Activated CD8-positive, alpha-beta memory T cell treated with anti-CD3 and anti-CD28 coated beads for 48 hours (primary cell): ENCODE results near the gene ADM2.
"Not testable (repeated sequence)": the region's sequence is repeated elsewhere in the genome, so short reads cannot be mapped to it uniquely, and the experiment has no call there.

Source experiments
- DNase-seq, 3 experiments: peaks; one replicate each; pipeline ENCODE4 v3.0.0-alpha.2; 2020; ENCODE audit warnings: low read depth in 2 of 3, low spot score in 2 of 3

The ADM2 gene

DNA sequence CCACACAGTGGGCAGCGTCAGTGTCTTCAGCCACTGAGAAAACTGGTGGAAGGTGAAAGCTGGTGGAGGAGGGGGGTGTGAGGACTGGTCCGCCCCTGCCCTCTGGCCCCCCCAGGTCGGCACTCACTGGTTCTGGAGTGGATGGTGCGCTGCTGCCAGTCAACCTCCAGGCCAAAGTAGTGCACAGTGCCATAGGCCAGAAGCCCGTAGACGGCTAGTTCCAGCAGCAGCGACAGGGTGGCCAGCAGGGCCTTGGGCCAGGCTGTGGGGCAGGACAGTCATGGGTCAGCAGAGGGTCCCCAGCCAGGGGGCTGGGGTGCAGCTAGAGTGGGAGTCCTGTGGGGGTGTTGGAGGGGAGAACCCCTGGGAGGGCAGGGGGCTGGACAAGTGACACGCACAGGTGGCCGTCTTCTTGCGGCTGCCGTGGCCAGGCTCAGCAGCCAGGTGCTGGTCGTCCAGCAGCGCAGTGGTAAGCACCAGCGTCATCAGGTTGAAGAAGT is 24.0 kb downstream of the ADM2 start:
- no peak for DNase-seq

DNA sequence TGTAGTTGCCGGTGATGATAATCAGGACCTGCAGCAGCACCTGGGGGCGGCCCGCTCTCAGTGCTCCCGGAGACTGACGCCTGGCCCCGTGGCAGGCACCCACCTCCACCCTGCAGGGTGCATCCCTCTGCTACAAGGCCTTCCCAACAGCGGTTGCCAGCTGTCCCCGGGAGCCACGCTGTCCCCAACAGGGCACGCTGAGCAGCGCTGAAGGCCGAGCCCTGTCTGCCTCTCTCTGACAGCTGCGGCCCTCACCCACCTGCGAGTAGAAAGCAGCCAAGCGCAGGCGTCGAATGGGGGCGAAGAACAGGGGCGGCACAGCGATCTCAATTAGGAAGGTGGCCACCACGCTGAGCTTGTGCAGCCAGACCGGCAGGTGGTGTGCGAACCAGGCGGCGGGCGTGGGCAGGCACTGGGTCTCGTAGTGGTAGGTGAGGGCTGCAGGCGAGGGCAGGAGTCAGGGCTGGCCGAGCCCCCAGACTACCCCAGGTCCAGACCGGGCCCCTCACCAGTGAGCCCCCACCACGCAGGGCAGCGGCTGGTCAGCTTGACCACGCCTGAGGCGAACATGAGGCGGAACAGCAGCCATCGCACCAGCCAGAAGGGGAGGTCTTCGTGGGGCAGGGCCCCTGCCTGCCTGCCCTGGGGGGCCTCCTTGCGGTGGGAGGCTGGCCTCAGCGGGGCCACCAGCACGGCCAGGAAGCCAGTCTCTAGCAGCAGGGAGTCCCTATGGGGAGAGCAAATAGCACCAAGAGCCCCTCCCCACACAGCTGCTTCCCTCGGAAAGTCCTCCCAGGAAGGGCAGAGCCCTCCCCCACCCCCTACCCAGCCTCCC is 24.6 kb downstream of the ADM2 start:
- no peak for DNase-seq

DNA sequence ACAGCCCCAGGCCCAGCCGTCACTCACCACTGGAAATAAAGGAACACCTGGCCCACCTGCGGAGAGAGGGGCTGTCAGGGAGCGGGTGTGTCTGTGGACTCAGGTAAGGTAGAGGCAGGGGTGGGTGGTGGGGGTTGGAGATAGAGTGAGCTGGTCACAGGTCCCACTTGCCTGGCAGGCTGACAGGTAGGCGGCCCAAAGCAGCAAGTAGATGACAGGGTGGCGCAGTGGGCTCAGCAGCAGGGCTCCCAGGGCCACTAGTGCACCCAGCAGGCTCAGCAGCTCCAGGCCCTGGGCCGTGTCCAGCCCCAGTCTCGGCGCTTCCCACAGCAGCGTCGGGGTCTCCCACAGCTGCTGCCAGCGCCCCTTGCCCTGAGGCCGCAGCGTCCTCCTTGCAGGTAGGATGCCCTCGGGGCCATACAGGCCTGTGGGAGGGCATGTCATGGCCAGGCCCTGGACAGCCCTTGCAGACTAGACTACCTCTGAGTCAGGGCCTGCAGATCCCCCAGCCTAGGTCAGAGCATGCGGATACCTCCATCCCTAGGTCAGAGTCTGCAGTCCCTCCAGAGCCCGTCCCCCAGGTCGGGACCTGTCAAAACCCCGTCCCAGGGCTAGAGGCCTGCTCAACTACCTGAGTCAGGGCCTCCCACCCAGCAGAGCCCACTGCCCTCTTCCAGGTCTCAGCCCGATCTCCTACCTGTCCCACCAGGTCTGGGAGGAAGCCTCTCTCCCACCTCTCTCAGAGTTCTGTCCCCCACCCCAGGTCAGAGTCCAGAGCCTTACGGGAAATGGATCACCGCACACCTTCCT is 25.5 kb downstream of the ADM2 start:
- no peak for DNase-seq

DNA sequence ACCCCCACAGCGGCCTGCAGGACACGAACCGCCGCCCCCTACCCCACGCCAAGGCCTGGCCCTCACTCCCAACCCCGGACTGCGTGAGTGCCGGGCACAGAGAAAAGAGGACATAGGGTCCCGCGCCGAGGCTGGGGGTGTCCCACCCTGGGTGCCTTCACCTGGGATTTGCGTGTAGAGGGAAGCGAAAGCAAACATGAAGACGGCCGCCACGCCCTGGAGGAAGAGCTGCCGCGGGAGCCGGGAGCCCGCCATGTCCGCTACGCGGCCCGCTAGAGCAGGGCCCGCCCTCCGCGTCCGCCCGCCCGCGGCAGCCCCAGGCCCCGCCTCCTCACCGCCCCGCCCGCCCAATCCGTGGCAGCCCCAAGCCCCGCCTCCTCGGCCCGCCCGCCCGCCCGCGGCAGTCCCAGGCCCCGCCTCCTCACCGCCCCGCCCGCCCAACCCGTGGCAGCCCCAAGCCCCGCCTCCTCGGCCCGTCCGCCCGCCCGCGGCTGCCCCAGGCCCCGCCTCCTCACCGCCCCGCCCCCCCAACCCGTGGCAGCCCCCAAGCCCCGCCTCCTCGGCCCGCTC is 26.2 kb downstream of the ADM2 start, which contains the start of gene LMF2:
Gene LMF2 (minus strand): TSS at position 282 of the 570 bp plus-strand sequence. CDS start 27 bp downstream, at position 255.
- peak; percentile 82 to 92 (median 86) for DNase-seq

DNA sequence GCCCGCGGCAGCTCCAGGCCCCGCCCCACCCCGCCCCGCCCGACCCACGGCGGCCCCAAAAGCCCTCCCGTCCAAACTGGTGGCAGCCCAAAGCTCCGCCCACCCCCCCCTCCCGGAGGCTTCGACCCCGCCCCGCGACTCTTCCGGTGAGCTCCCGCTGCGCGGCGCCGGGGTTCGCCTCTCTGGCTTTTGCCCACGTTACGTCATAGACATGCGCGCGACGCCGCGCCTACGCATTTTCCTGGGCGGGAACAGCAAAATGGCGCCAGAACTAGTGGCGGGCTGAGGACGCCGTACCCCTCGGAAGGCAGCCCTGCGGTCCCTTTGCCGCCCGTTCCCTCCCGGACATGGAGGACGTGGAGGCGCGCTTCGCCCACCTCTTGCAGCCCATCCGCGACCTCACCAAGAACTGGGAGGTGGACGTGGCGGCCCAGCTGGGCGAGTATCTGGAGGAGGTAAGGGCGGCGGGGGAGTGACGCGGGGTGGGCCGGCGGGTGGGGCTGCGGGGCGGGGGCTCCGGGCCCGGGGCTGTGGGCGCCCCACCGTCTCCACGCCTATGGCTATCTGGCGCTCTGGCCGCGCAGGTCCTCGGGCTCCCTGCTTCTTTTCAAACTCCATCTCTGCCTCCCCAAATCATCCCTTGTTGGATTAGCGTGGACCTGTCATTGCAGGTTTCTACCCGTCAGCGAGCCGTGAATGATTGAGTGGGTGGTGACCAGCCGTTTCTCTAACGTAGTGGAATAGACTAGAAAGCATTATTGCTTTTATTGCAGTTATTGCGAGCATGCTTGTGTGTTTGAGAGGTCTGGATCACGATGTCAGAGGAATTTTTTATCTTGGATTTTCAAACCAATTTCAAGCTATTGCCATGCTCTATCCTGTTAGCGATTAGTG is 26.9 kb downstream of the ADM2 start, which contains the start of gene NCAPH2:
Gene NCAPH2 (plus strand): TSS at position 234 of the 894 bp plus-strand sequence. CDS start 114 bp downstream, at position 348.
- peak; percentile 98 to 99 (median 99) for DNase-seq

DNA sequence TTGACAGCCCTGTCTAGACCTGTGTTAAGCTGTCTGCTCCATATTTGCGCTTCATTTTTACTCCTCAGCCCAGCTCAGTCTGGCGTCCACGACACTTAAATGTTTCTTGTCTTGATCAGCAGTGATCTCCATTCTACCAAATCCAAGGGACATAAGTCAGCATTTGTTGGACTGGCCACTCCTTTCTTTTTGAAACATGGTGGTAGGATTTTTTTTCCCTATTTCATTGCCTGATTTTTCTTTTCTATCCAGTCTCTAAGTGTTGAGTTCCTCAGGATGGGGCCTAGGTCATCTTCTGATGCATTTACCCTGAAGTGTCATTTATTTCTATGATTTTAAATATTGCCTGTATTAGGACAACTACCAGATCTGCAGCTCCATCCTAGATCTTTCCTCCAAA is 27.6 kb downstream of the ADM2 start:
- no peak for DNase-seq

DNA sequence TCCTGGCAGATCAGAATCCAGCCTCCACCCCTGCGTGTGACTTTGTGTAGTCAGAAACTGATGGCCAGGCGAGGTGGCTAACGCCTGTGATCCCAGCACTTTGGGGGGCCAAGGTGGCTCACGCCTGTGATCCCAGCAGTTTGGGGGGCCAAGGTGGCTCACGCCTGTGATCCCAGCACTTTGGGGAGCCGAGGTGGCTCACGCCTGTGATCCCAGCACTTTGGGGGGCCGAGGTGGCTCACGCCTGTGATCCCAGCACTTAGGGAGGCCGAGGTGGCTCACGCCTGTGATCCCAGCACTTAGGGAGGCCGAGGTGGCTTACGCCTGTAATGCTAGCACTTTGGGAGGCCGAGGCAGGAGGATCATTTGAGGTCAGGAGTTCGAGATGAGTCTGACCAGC is 31.8 kb downstream of the ADM2 start:
- no peak for DNase-seq

DNA sequence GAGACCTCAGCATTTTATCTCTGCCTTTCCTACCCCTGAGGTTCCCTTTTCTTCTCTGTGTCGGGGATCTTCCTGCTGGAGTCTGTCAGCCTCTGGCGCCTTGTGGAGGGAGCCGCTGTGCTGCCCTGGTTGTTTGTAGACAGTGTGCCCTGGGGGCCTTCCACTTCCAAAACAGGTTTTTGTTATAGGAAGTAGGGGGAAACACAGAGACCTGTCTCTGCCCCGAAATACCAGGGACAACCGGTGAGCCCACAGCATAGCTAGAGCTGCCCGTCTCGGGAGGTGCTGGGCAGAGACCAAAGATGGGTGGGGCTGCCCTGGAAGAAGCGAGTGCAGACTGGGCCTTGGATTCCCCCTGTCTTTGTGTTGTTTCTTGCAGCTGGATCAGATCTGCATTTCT is 34.7 kb downstream of the ADM2 start:
- no peak for DNase-seq

DNA sequence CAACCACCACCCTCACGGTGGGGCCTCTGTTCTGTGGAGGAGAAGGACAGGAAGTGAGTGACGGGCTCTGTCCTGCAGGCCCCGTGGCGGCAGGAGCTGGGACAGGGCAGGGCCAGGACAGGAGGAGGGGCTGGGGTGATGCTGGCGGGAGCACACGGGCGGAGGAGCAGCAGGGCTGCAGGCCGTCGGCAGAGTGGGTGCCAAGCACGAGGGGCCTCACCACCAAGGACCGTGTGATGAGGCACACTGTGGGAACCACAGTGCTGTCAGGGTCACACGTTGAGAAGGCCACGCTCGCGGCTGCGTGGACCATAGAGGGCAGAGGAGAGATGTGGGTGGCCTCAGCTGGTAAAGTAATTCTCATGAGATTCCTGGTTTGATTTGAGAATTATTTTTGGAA is 35.5 kb downstream of the ADM2 start:
- no peak for DNase-seq

DNA sequence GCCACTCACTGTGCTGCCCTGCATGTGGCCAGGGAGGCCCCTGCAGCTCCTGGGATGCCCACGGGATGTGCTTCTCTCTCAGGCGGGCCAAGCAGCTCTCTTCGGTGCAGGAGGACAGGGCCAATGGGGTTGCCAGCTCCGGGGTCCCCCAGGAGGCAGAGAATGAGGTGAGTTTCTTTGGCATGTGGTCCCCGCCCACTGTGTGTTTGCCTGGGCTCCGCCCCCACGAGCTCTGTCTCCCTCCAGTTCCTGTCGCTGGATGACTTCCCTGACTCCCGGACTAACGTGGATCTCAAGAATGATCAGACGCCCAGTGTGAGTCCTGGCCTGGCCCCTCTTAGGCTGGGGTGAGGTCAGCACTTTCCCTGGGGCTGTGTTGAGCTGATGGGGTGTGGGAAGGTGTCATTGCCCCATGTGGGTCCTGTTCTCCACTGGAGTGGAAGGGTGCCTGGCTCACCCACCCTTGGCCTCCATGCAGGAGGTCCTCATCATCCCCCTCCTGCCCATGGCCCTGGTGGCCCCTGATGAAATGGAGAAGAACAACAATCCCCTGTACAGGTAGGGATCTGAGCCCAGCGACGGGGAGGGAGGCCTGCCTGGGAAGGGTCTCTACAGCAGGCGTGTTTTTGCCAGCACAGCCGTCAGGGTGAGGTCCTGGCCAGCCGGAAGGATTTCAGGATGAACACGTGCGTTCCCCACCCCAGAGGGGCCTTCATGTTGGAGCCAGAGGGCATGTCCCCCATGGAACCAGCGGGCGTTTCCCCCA is 36.3 kb downstream of the ADM2 start:
- no peak for DNase-seq

DNA sequence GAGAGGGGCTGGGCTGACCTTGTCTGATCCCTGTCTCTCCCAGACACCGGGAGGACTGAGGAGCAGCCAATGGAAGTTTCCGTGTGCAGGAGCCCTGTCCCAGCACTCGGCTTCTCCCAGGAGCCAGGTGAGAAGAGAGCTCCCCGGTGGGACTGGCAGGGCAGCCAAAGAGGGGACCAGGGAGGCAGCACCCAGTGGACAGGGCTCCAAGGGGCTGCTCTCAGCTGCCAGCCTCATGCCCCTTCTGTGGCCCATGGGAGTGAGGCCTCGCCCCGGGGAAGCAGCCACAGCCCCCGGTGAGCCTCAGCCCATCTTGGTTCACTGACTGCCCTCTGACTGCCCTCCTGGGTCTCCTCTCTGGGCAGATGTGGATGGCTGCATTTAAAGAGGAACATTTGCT is 37.3 kb downstream of the ADM2 start:
- DNase-seq, result no peak

DNA sequence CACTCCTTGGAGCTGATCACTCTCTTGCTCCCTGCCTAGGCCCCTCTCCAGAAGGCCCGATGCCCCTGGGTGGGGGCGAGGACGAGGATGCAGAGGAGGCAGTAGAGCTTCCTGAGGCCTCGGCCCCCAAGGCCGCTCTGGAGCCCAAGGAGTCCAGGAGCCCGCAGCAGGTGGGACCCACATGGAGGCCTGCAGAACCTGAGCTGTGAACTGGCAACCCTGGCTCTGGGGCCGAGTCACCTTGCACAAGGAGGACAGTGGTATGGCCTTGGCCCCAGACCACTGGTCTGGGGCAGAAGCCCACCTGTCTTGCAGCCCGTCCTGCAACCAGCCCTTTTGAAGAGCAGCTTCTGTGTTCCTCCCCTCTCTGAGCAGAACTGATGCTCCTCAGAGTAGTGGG is 37.8 kb downstream of the ADM2 start:
- DNase-seq, result no peak

DNA sequence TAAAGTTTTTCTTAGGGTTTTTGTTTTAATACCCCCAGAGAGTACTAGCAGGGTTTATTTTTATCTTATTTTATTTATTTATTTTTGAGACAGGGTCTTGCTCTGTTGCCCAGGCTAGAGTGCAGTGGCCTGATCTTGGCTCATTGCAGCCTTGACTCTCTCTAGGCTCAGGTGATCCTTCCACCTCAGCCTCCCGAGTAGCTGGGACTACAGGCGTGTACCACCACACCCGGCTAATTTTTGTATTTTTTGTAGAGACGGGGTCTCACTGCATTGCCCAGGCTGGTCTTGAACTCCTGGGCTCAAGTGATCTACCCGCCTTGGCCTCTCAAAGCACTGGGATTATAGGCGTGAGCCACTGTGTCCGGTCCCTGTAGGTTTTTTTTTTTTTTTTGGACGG is 38.8 kb downstream of the ADM2 start:
- not testable (repeated sequence) for DNase-seq

DNA sequence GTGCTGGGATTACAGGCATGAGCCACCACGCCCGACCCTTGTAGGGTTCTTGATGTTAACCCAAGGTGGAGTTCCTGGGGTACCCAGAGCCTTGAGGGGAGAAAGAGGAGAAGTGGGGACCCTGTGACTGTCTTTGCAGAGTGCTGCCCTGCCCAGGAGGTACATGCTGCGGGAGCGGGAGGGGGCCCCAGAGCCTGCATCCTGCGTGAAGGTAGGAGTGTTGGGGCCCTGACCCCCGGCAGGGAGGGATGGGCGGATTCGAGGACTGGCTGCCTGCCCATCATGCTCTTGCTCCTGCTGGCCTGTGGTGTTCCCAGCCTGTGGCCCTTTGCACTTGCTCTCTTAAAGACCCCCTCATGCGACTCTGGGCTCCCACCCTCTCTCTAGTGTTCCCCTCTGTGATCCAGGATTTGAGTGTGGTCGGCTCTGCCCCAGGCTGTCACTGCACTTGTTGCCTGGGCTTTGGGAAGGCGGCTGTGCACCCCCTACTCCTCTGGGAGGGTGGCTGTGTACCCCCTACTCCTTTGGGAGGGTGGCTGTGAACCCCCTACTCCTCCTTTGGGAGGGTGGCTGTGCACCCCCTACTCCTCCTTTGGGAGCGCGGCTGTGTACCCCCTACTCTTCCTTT is 39.6 kb downstream of the ADM2 start:
- no peak for DNase-seq

DNA sequence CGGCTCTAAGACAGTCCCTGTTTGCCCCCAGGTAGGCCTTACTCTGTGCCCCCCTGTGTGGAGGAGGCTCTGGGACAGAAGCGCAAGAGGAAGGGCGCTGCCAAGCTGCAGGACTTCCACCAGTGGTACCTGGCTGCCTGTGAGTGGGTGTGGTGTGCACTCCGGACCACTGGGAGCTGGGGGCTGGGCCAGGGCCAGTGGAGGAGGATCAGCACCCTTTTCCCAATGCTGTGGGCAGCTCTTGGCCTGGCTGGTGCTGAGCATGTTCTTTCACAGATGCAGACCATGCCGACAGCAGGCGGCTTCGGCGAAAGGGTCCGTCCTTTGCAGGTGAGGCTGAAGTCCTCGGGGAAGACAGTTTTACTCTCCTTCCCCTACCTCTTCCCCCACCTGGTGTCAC is 40.4 kb downstream of the ADM2 start:
- DNase-seq, result no peak

DNA sequence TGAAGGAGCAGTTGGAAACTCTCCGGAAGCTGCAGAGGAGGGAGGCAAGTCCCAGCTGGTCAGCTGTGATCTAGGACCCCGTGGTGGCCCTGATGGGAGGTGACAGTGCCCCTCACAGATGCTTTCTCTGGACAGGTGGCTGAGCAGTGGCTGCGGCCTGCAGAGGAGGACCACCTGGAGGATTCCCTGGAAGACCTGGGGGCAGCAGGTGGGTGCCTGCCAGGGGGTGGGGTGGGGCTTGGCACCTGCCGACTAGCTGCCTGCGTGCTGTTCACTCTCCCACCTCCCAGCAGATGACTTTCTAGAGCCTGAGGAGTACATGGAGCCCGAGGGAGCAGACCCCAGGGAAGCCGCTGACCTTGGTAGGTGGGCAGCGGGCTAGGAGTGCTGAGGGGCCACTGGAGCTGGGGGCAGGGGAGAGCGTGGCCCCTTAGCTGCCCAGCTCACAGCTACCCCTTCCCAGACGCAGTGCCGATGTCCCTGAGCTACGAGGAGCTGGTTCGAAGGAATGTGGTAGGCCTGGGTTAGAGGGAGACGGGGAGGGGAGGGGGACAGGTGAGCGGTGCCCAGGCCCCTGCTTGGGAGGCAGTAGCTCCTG is 41.0 kb downstream of the ADM2 start:
- DNase-seq, result no peak

DNA sequence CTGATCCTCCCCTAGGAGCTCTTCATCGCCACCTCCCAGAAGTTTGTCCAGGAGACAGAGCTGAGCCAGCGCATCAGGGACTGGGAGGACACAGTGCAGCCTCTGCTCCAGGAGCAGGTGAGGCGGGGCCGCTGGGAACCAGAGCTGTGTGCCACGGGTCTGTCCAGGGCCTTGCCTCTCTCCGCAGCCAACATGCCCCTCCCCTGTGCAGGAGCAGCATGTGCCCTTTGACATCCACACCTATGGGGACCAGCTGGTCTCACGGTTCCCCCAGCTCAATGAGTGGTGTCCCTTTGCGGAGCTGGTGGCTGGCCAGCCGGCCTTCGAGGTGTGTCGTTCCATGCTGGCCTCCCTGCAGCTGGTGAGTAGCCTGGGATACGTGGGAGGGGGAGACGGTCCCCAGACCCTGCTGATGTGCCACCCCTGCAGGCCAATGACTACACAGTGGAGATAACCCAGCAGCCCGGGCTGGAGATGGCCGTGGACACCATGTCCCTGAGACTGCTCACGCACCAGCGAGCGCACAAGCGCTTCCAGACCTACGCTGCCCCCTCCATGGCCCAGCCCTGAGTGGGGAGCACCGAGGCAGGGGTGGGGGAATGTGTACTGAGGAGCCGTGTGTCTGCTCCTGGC is 41.6 kb downstream of the ADM2 start:
- no peak for DNase-seq

DNA sequence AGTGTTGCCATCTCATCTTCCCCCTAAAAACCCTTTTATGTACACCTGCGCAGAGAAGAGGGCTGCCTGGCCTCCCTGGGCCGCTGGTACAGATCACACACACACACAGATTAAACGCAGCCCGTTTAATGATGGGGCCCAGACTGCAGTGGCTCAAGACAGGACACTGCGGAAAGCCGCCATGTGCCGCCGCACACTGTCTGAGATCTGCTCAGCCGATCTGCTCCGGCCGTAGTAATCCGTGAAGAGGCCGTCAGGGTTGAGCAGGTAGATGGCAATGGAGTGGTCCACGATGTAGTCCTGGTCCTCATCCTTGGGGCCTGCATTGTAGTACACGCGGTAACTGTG is 42.1 kb downstream of the ADM2 start:
- DNase-seq, result no peak
